Mesenchymal stem cell (in vitro differentiated cells and primary cell): ENCODE results near the gene TEX101.
A peak's percentile ranks its signal among the peaks of the same experiment; 100 is the strongest.

Experiments used
- DNase-seq: peaks from one replicate; pipeline ENCODE4 v3.0.0-alpha.2; 2013
- H2AFZ ChIP-seq: one replicate; pipeline ENCODE4 v1.6.1; 2013; ENCODE audit warnings: low read depth, mild to moderate bottlenecking, control low read depth, inconsistent platforms, low read length, moderate library complexity
- H2AK5ac ChIP-seq: 2 replicates; pipeline ENCODE4 v1.6.1; 2013; ENCODE audit warnings: low read length, moderate library complexity, mild to moderate bottlenecking, inconsistent platforms; ENCODE audit not compliant: severe bottlenecking
- H2BK120ac ChIP-seq: one replicate; pipeline ENCODE4 v1.6.1; 2013; ENCODE audit warnings: low read depth, mild to moderate bottlenecking, inconsistent platforms, low read length, moderate library complexity
- H2BK12ac ChIP-seq, 2 experiments: one replicate each; pipeline ENCODE4 v1.6.1; 2013; ENCODE audit warnings: inconsistent platforms in 2 of 2, low read length in 2 of 2, mild to moderate bottlenecking in 2 of 2, moderate library complexity in 2 of 2, control low read depth in 1 of 2
- H2BK15ac ChIP-seq: one replicate; pipeline ENCODE4 v1.6.1; 2013; ENCODE audit warnings: mild to moderate bottlenecking, low read depth, inconsistent platforms; ENCODE audit not compliant: poor library complexity, severe bottlenecking
- H2BK5ac ChIP-seq: 2 replicates; pipeline ENCODE4 v1.6.1; 2013; ENCODE audit warnings: low read depth, mild to moderate bottlenecking, low read length, control low read depth, inconsistent platforms; ENCODE audit not compliant: poor library complexity, severe bottlenecking
- H3K14ac ChIP-seq, 2 experiments: one replicate each; pipeline ENCODE4 v1.6.1; 2013; ENCODE audit warnings: inconsistent platforms in 2 of 2, low read length in 2 of 2, control low read depth in 1 of 2, mild to moderate bottlenecking in 1 of 2, moderate library complexity in 1 of 2
- H3K18ac ChIP-seq, 2 experiments: one replicate each; pipeline ENCODE4 v1.6.1; 2013; ENCODE audit warnings: inconsistent platforms in 2 of 2, low read length in 2 of 2, control low read depth in 1 of 2, low read depth in 1 of 2, mild to moderate bottlenecking in 1 of 2
- H3K23ac ChIP-seq, 2 experiments: one replicate each; pipeline ENCODE4 v1.6.1; 2013; ENCODE audit warnings: inconsistent platforms in 2 of 2, low read length in 2 of 2, mild to moderate bottlenecking in 2 of 2, moderate library complexity in 2 of 2, control low read depth in 1 of 2
- H3K27ac ChIP-seq: 2 replicates; pipeline ENCODE4 v1.5.1; 2013; ENCODE audit warnings: mild to moderate bottlenecking, moderate library complexity, low read length, control low read depth, inconsistent platforms; ENCODE audit not compliant: poor library complexity, severe bottlenecking
- H3K27me3 ChIP-seq, 2 experiments: 2 replicates each; pipeline versions ENCODE4 v1.6.1 to v1.7.0; 2013; ENCODE audit warnings: low read length in 2 of 2, mild to moderate bottlenecking in 2 of 2, moderate library complexity in 2 of 2, control low read depth in 1 of 2, inconsistent platforms in 1 of 2; ENCODE audit not compliant: control insufficient read depth in 1 of 2, insufficient read depth in 1 of 2
- H3K36me3 ChIP-seq, 2 experiments: 2 replicates each; pipeline versions ENCODE4 v1.6.1 to v1.7.0; 2013; ENCODE audit warnings: low read length in 2 of 2, control low read depth in 1 of 2, inconsistent platforms in 1 of 2, low read depth in 1 of 2, mild to moderate bottlenecking in 1 of 2; ENCODE audit not compliant: insufficient read depth in 2 of 2, control insufficient read depth in 1 of 2
- H3K4ac ChIP-seq, 2 experiments: one replicate each; pipeline ENCODE4 v1.6.1; 2013; ENCODE audit warnings: inconsistent platforms in 2 of 2, low read length in 2 of 2, mild to moderate bottlenecking in 2 of 2, moderate library complexity in 2 of 2, control low read depth in 1 of 2, low read depth in 1 of 2
- H3K4me1 ChIP-seq: 2 replicates; pipeline ENCODE4 v1.6.1; 2013; ENCODE audit warnings: low read depth, low read length, control low read depth; ENCODE audit not compliant: control insufficient read depth, insufficient read depth
- H3K4me2 ChIP-seq: 2 replicates; pipeline ENCODE4 v1.6.1; 2013; ENCODE audit warnings: low read length, mild to moderate bottlenecking, inconsistent platforms; ENCODE audit not compliant: poor library complexity, severe bottlenecking
- H3K4me3 ChIP-seq, 2 experiments: 2 replicates each; pipeline versions ENCODE4 v1.5.1 to v1.7.0; 2013; ENCODE audit warnings: low read length in 2 of 2, mild to moderate bottlenecking in 2 of 2, control low read depth in 1 of 2, low read depth in 1 of 2; ENCODE audit not compliant: insufficient read depth in 1 of 2
- H3K79me1 ChIP-seq: replicated peaks from 2 replicates; pipeline ENCODE4 v1.6.1; 2013; ENCODE audit warnings: mild to moderate bottlenecking, control low read depth, low read length, inconsistent platforms; ENCODE audit not compliant: poor library complexity, severe bottlenecking
- H3K9ac ChIP-seq: 2 replicates; pipeline ENCODE4 v1.7.0; 2013; ENCODE audit warnings: mild to moderate bottlenecking, low read length, moderate library complexity
- H3K9me3 ChIP-seq: 2 replicates; pipeline ENCODE4 v1.7.0; 2013; ENCODE audit warnings: mild to moderate bottlenecking, low read length; ENCODE audit not compliant: control insufficient read depth
- H4K8ac ChIP-seq: one replicate; pipeline ENCODE4 v1.6.1; 2013; ENCODE audit warnings: inconsistent platforms, mild to moderate bottlenecking, low read length, moderate library complexity
- H4K91ac ChIP-seq: one replicate; pipeline ENCODE4 v1.6.1; 2013; ENCODE audit warnings: mild to moderate bottlenecking, low read length, inconsistent platforms
- WGBS: methylation state at CpG from one replicate; pipeline ENCODE4 v1.1.7; 2013; ENCODE audit warnings: mixed read lengths; 5-methylcytosine and 5-hydroxymethylcytosine counted together

The TEX101 gene

DNA sequence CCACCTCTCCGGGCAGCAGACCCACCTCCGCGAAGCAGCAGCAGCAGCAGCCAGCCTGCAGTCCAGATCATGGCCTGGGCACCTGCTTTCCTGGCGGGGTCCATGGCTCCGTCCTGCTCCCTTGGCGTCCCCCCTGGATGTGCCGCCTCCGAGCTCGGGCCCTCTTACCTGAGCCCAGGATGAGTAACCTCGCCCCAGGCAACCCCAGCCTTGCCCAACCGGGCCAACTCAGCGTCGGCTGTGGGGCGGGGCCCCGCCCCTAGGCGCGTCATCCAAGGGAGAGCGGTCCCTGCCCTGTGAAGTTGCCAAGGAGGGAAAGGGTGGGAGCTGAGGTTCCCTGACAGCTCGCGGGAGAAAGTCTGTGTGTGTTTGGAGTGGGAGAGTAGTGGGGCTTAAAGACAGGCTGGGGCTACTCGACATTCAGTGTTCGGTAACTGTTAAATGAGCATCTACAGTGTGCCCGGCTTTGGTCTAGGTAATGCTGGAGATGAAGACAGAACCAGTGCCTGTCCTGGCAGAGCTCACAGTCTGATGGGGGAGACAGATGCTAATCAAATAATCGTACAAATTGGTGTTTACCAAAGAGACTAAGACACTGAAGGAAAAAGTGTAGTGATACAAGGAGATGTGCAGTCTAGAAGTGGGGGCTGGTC lies 50.9 kb downstream of the TEX101 start, which contains the start of gene LYPD3:
TSS of gene LYPD3 (minus strand) at position 141 of the 653 bp plus-strand sequence. CDS start at position 104, 37 bp downstream.
- Histone ChIP-seq H2AFZ (no peak within 1 kb of the TSS), H2BK12ac (no peak within 1 kb of the TSS), H3K4me2 (peak within 1 kb of the TSS; percentile 96), H3K27me3 (peaks cover 9 to 24% of the 10 kb centered on the region in 2 experiments), H3K79me1 (no peaks in the 10 kb centered on the region), H2BK120ac (peak within 1 kb of the TSS; percentile 27), H3K4ac (no peak within 1 kb of the TSS), H2AK5ac (no peak within 1 kb of the TSS), H3K23ac (no peak within 1 kb of the TSS), H3K4me3 (peak within 1 kb of the TSS in 1 of 2 experiments; percentile 86), H3K9ac (peak within 1 kb of the TSS; percentile 61), H3K4me1 (peaks cover 18% of the 10 kb centered on the region), H2BK5ac (no peak within 1 kb of the TSS), H3K36me3 (no peaks in the 10 kb centered on the region), H4K8ac (peak within 1 kb of the TSS; percentile 81), H3K14ac (no peak within 1 kb of the TSS), H3K9me3 (no peaks in the 10 kb centered on the region), H3K27ac (no peak within 1 kb of the TSS), H2BK15ac (no peak within 1 kb of the TSS), H3K18ac (peak within 1 kb of the TSS in 1 of 2 experiments; percentile 46), H4K91ac (no peak within 1 kb of the TSS)
- WGBS, result 37% methylated on average over 24 of the region's 24 CpGs
- DNase-seq, result peak; percentile 33

DNA sequence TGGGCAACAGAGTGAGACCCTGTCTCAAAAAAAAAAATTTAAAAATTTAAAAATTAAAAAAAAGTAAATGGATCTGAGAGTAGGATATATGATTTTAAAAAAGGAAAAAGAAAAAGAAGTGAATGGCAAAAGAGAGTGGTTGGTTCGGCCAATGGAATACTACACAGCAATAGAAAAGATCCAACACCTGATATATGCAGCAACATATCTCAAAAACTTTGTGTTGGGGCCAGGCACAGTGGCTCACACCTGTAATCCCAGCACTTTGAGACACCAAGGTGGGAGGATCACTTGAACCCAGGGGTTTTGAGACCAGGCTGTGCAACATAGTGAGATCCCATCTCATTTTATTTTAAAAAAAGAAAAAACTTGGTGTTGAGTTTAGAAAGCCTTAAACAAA lies 52.1 kb downstream of the TEX101 start:
- H4K91ac ChIP-seq, result no peak overlapping the region
- no peak overlapping the region for H3K14ac ChIP-seq
- no peak overlapping the region for H3K18ac ChIP-seq
- H2BK120ac ChIP-seq, result no peak overlapping the region
- 100% methylated on average over 1 of the region's 1 CpG for WGBS
- H3K9ac ChIP-seq, result no peak overlapping the region
- H3K27me3 ChIP-seq, result peaks cover 5 to 13% of the 10 kb centered on the region in 2 experiments
- H3K4me1 ChIP-seq, result peaks cover 20% of the 10 kb centered on the region
- H3K4me3 ChIP-seq, result no peak overlapping the region
- H2AFZ ChIP-seq, result no peak overlapping the region
- H2BK15ac ChIP-seq, result no peak overlapping the region
- no peak overlapping the region for H2BK12ac ChIP-seq
- H3K23ac ChIP-seq, result no peak overlapping the region
- H3K4ac ChIP-seq, result no peak overlapping the region
- no peak for DNase-seq
- H3K4me2 ChIP-seq, result no peak overlapping the region
- no peak overlapping the region for H2AK5ac ChIP-seq
- no peaks in the 10 kb centered on the region for H3K79me1 ChIP-seq
- H4K8ac ChIP-seq, result no peak overlapping the region
- H3K9me3 ChIP-seq, result no peaks in the 10 kb centered on the region
- H2BK5ac ChIP-seq, result no peak overlapping the region
- no peak overlapping the region for H3K27ac ChIP-seq
- H3K36me3 ChIP-seq, result no peaks in the 10 kb centered on the region

DNA sequence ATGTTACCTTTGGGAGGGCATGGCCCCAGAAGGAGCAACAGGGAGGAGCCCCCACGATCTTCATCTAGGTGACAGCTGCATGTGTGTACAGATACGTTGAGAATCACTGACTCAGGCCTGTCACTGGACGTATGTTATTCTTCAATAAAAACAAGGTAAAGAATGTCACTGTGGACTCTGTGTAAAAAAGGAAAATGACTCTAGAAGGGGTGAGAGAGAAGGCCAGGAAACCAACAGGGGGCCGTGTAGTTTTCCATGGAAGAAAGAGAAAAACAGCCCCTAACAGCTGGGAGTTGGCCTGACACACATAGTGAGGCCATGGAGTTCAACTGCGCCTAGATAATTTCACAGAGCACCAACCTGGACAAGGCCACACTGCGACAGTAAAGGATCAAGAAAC lies 52.6 kb downstream of the TEX101 start:
- H2BK5ac ChIP-seq, result no peak overlapping the region
- no peak overlapping the region for H4K8ac ChIP-seq
- H4K91ac ChIP-seq, result no peak overlapping the region
- H2AK5ac ChIP-seq, result no peak overlapping the region
- H3K9me3 ChIP-seq, result no peaks in the 10 kb centered on the region
- H2BK120ac ChIP-seq, result no peak overlapping the region
- no peak overlapping the region for H3K9ac ChIP-seq
- WGBS, result 80% methylated on average over 6 of the region's 6 CpGs
- no peak overlapping the region for H3K27ac ChIP-seq
- H3K4me3 ChIP-seq, result no peak overlapping the region
- peaks cover 20% of the 10 kb centered on the region for H3K4me1 ChIP-seq
- H3K79me1 ChIP-seq, result no peaks in the 10 kb centered on the region
- H2BK12ac ChIP-seq, result no peak overlapping the region
- H3K4me2 ChIP-seq, result no peak overlapping the region
- no peak overlapping the region for H2BK15ac ChIP-seq
- H2AFZ ChIP-seq, result no peak overlapping the region
- DNase-seq, result no peak
- H3K4ac ChIP-seq, result no peak overlapping the region
- H3K14ac ChIP-seq, result no peak overlapping the region
- no peak overlapping the region for H3K23ac ChIP-seq
- no peaks in the 10 kb centered on the region for H3K36me3 ChIP-seq
- no peak overlapping the region for H3K18ac ChIP-seq
- peaks cover 5 to 8% of the 10 kb centered on the region in 2 experiments for H3K27me3 ChIP-seq

DNA sequence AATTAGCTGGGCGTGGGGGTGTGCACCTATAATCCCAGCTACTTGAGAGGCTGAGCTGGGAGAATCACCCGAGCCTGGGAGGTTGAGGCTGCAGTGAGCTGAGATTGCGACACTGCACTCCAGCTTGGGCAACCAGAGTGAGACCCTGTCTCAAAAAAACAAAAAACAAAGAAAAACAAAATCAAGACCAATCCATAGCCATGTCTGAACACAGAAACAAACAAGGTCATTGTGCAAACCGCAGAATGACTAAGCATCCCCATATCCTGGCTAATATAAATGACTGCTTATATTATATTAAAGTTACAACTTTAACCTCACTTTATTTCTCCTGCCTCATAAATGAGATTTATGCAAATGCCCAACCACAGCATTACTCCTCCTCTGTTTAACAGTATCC lies 53.0 kb downstream of the TEX101 start:
- WGBS, result 75% methylated on average over 4 of the region's 4 CpGs
- Histone ChIP-seq H3K9ac (no peak overlapping the region), H3K4me3 (no peak overlapping the region), H3K79me1 (no peaks in the 10 kb centered on the region), H2BK5ac (no peak overlapping the region), H3K18ac (no peak overlapping the region), H2AK5ac (no peak overlapping the region), H3K4me2 (no peak overlapping the region), H2BK15ac (no peak overlapping the region), H4K8ac (no peak overlapping the region), H3K14ac (no peak overlapping the region), H3K4me1 (peaks cover 20% of the 10 kb centered on the region), H3K23ac (no peak overlapping the region), H2BK12ac (no peak overlapping the region), H3K27me3 (peaks cover 4 to 7% of the 10 kb centered on the region in 2 experiments), H2AFZ (no peak overlapping the region), H3K36me3 (no peaks in the 10 kb centered on the region), H4K91ac (no peak overlapping the region), H3K4ac (no peak overlapping the region), H3K27ac (no peak overlapping the region), H2BK120ac (no peak overlapping the region), H3K9me3 (no peaks in the 10 kb centered on the region)
- peak; percentile 62 for DNase-seq
